NCI-H345 (cell line): ENCODE measurements around the gene SFTA2.
A peak's percentile ranks its signal among the peaks of the same experiment; 100 is the strongest.
"Not testable (repeated sequence)": the region's sequence is repeated elsewhere in the genome, so short reads cannot be mapped to it uniquely, and the experiment has no call there.

Source experiments
- DNase-seq: peaks from one replicate; lab custom pipeline; 2025; lab: John Stamatoyannopoulos, UW

The SFTA2 gene

GRCh38 chr6:30912746-30913520 is 19.0 kb downstream of the SFTA2 start:
- no peak for DNase-seq

- DNase-seq: not testable (repeated sequence)
Observed at GRCh38 chr6:30910473-30910872, 21.5 kb downstream of the SFTA2 start.

- DNase-seq: no peak
Observed at GRCh38 chr6:30908700-30909099, 23.3 kb downstream of the SFTA2 start.

- DNase-seq: peak; percentile 99
Observed at GRCh38 chr6:30907758-30908591, 24.0 kb downstream of the SFTA2 start, which contains the start of gene GTF2H4. TSS of gene GTF2H4 (plus strand) at chr6:30908207.

GRCh38 chr6:30907290-30907757 is 24.6 kb downstream of the SFTA2 start:
- DNase-seq: not testable (repeated sequence)

- no peak for DNase-seq
Observed at GRCh38 chr6:30903236-30903635, 28.7 kb downstream of the SFTA2 start.

- no peak for DNase-seq
Observed at GRCh38 chr6:30902709-30903108, 29.3 kb downstream of the SFTA2 start.

- DNase-seq: not testable (repeated sequence)
Observed at GRCh38 chr6:30902196-30902595, 29.8 kb downstream of the SFTA2 start.

- DNase-seq: no peak
Observed at GRCh38 chr6:30901436-30901835, 30.5 kb downstream of the SFTA2 start.

GRCh38 chr6:30900863-30901417 is 31.0 kb downstream of the SFTA2 start:
- no peak for DNase-seq

GRCh38 chr6:30898750-30899360 is 33.1 kb downstream of the SFTA2 start:
- DNase-seq: no peak

GRCh38 chr6:30897882-30898281 is 34.1 kb downstream of the SFTA2 start:
- DNase-seq: no peak

- no peak for DNase-seq
Observed at GRCh38 chr6:30896541-30896940, 35.4 kb downstream of the SFTA2 start.

GRCh38 chr6:30895343-30895742 is 36.6 kb downstream of the SFTA2 start:
- no peak for DNase-seq

- no peak for DNase-seq
Observed at GRCh38 chr6:30894935-30895334, 37.0 kb downstream of the SFTA2 start.

GRCh38 chr6:30894381-30894780 is 37.6 kb downstream of the SFTA2 start:
- DNase-seq: no peak

- no peak for DNase-seq
Observed at GRCh38 chr6:30893666-30894065, 38.3 kb downstream of the SFTA2 start.

GRCh38 chr6:30893001-30893591 is 38.9 kb downstream of the SFTA2 start:
- no peak for DNase-seq

GRCh38 chr6:30891816-30892538 is 40.0 kb downstream of the SFTA2 start:
- DNase-seq: no peak

GRCh38 chr6:30891450-30891723 is 40.6 kb downstream of the SFTA2 start:
- no peak for DNase-seq
